T-cell (primary cell): ENCODE data around the gene DCLK2. TPM values are rescaled to one million over a fixed set of nuclear protein-coding genes. Genes with fewer than 3 reads are reported as not detected.

Source experiments
- ATAC-seq, 4 experiments: fragments of 200-7000 bp in 3 of 4; fragments of 150-1000 bp in 1 of 4; cut with Tn5 transposase; replicated peaks in 1 of 4; 1 replicate in 3 of 4; 2 replicates in 1 of 4; pipeline ENCODE4 v1.10.0; 2021; ENCODE audit warnings: moderate library complexity in 3 of 4, mild to moderate bottlenecking in 2 of 4, moderate number of reproducible peaks in 1 of 4
- CTCF ChIA-PET, 2 donors: fragments of 300-600 bp; sonication (Branson Sonifier 250); formaldehyde crosslinking; loops; one replicate each; lab custom pipeline; 2022; ENCODE audit warnings: antibody characterized with exemption in 2 of 2; lab: Charles Lee
- POLR2A ChIA-PET, 2 donors: fragments of 300-600 bp; sonication (Branson Sonifier 250); formaldehyde crosslinking; loops; one replicate each; lab custom pipeline; 2022; ENCODE audit warnings: antibody characterized with exemption in 2 of 2; lab: Charles Lee
- DNase-seq, 35 experiments: peaks; one replicate each; pipeline versions ENCODE4 v3.0.0 to v3.0.0-alpha.2; 2013 to 2023
- H3K27ac ChIP-seq: one replicate; pipeline ENCODE4 v1.5.1; 2013; ENCODE audit warnings: low read length
- H3K27me3 ChIP-seq, 2 experiments: replicated peaks in 1 of 2; 1 replicate in 1 of 2; 2 replicates in 1 of 2; pipeline versions ENCODE4 v1.6.1 to v1.7.0; 2013; ENCODE audit warnings: low read length in 1 of 2, mixed read lengths in 1 of 2; ENCODE audit not compliant: control insufficient read depth in 2 of 2, insufficient read depth in 2 of 2; ENCODE audit errors: extremely low read depth in 1 of 2
- H3K36me3 ChIP-seq, 2 donors: 1 replicate in 1 of 2; 2 replicates in 1 of 2; pipeline versions ENCODE4 v1.6.1 to v1.7.0; 2013; ENCODE audit warnings: low read length in 1 of 2; ENCODE audit not compliant: control insufficient read depth in 2 of 2, insufficient read depth in 1 of 2; ENCODE audit errors: extremely low read depth in 1 of 2
- H3K4me1 ChIP-seq, 2 experiments: 1 replicate in 1 of 2; 2 replicates in 1 of 2; pipeline versions ENCODE4 v1.6.1 to v1.7.0; 2013; ENCODE audit warnings: low read length in 2 of 2, mixed read lengths in 1 of 2; ENCODE audit not compliant: insufficient read depth in 2 of 2, control insufficient read depth in 1 of 2; ENCODE audit errors: extremely low read depth in 1 of 2
- H3K4me3 ChIP-seq, 2 donors: 1 replicate in 1 of 2; 2 replicates in 1 of 2; pipeline versions ENCODE4 v1.5.1 to v1.7.0; 2013; ENCODE audit warnings: mild to moderate bottlenecking in 2 of 2, low read length in 1 of 2, moderate library complexity in 1 of 2; ENCODE audit not compliant: control insufficient read depth in 1 of 2; ENCODE audit errors: extremely low read depth in 1 of 2
- H3K9me3 ChIP-seq: 2 replicates; pipeline ENCODE4 v1.7.0; 2013
- H3K27ac Mint-ChIP-seq, 2 donors: one replicate each; pipeline ENCODE4 v1.8.0; 2020 to 2021; ENCODE audit warnings: mild to moderate bottlenecking in 2 of 2, mixed read lengths in 2 of 2
- H3K27me3 Mint-ChIP-seq, 2 donors: one replicate each; pipeline ENCODE4 v1.8.0; 2021 to 2022; ENCODE audit warnings: mixed read lengths in 2 of 2
- H3K36me3 Mint-ChIP-seq: one replicate; pipeline ENCODE4 v1.8.0; 2021; ENCODE audit warnings: mixed read lengths
- H3K4me1 Mint-ChIP-seq, 3 donors: one replicate each; pipeline ENCODE4 v1.8.0; 2020 to 2022; ENCODE audit warnings: mixed read lengths in 3 of 3, mild to moderate bottlenecking in 1 of 3
- H3K4me3 Mint-ChIP-seq, 3 donors: one replicate each; pipeline ENCODE4 v1.8.0; 2020 to 2022; ENCODE audit warnings: mild to moderate bottlenecking in 3 of 3, mixed read lengths in 3 of 3, moderate library complexity in 3 of 3
- H3K9me3 Mint-ChIP-seq, 3 donors: one replicate each; pipeline ENCODE4 v1.8.0; 2020 to 2022; ENCODE audit warnings: mixed read lengths in 3 of 3
- WGBS: methylation state at CpG from one replicate; pipeline ENCODE4 v1.1.5; 2013; ENCODE audit warnings: missing lambda C conversion rate; ENCODE audit not compliant: insufficient coverage; 5-methylcytosine and 5-hydroxymethylcytosine counted together
- total RNA-seq, 35 experiments: library from RNA in 6 of 35; stranded (reverse) in 6 of 35; fragments of 120-200 nt in 1 of 35; gene quantifications; one replicate each; pipeline versions ENCODE4 v1.2.1 to v1.2.4 and lab custom pipeline; 2013 to 2026

The DCLK2 gene
- total RNA-seq, 5 donors from 2014 or later (not counting 1 experiment from before 2014, with no cell fraction given), result 0.10 to 0.35 (median 0.15) TPM; not detected in 2

DNA sequence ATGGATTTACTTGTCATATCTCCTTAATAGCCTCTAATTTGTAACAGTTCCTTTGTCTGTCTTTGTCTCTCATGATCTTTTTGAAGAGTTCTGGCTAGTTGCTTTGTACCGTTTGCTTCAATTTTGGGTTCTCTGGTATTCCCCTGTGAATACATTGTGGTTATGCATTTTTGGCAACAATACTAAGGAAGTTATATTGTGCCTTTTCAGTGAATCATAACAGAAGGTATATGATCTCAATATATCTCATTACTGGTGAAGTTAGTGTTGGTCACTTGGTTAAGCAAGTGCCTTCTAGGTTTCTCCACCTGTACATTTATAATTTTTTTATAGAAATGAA is 48.6 kb downstream of the DCLK2 start:
- H3K27me3 Mint-ChIP-seq, result peaks cover 4 to 13% of the 10 kb centered on the region in 2 donors
- Histone ChIP-seq H3K9me3 (no peaks in the 10 kb centered on the region), H3K27ac (no peak overlapping the region), H3K4me3 (no peak overlapping the region), H3K36me3 (no peaks in the 10 kb centered on the region), H3K27me3 (no peaks in the 10 kb centered on the region), H3K4me1 (no peaks in the 10 kb centered on the region)
- H3K4me3 Mint-ChIP-seq, result no peak overlapping the region
- no peak overlapping the region for H3K27ac Mint-ChIP-seq
- POLR2A ChIA-PET, result no interaction called here
- no peaks in the 10 kb centered on the region for H3K36me3 Mint-ChIP-seq
- peaks cover 0 to 7% (median 0%) of the 10 kb centered on the region in 3 donors for H3K9me3 Mint-ChIP-seq
- DNase-seq (no peak), ATAC-seq (no peak)
- 0% methylated on average over 1 of the region's 1 CpG for WGBS
- H3K4me1 Mint-ChIP-seq, result no peaks in the 10 kb centered on the region
- CTCF ChIA-PET, result no interaction called here

GRCh38 chr4:150127757-150128156 is 49.5 kb downstream of the DCLK2 start:
- H3K27me3 ChIP-seq, result peaks cover 0 to 3% of the 10 kb centered on the region in 2 experiments
- ChIA-PET POLR2A (no interaction called here), CTCF (no interaction called here)
- no peak overlapping the region for H3K27ac Mint-ChIP-seq
- no peak overlapping the region for H3K4me3 Mint-ChIP-seq
- no peak overlapping the region for H3K4me3 ChIP-seq
- H3K36me3 ChIP-seq, result no peaks in the 10 kb centered on the region
- DNase-seq (no peak), ATAC-seq (no peak)
- H3K36me3 Mint-ChIP-seq, result no peaks in the 10 kb centered on the region
- peaks cover 0 to 3% (median 0%) of the 10 kb centered on the region in 3 donors for H3K9me3 Mint-ChIP-seq
- no peaks in the 10 kb centered on the region for H3K4me1 Mint-ChIP-seq
- peaks cover 7 to 13% of the 10 kb centered on the region in 2 donors for H3K27me3 Mint-ChIP-seq
- no peaks in the 10 kb centered on the region for H3K4me1 ChIP-seq
- 76% methylated on average over 3 of the region's 4 CpGs for WGBS
- no peak overlapping the region for H3K27ac ChIP-seq
- H3K9me3 ChIP-seq, result no peaks in the 10 kb centered on the region

GRCh38 chr4:150130933-150131332 is 52.7 kb downstream of the DCLK2 start:
- 80% methylated on average over 1 of the region's 2 CpGs for WGBS
- no peak overlapping the region for H3K4me3 Mint-ChIP-seq
- POLR2A ChIA-PET, result no interaction called here
- no peak for ATAC-seq
- H3K27me3 ChIP-seq, result peaks cover 0 to 3% of the 10 kb centered on the region in 2 experiments
- H3K27ac Mint-ChIP-seq, result no peak overlapping the region
- DNase-seq, result no peak
- H3K27ac ChIP-seq, result no peak overlapping the region
- CTCF ChIA-PET, result no interaction called here
- H3K36me3 ChIP-seq, result no peaks in the 10 kb centered on the region
- H3K9me3 ChIP-seq, result no peaks in the 10 kb centered on the region
- H3K36me3 Mint-ChIP-seq, result no peaks in the 10 kb centered on the region
- no peaks in the 10 kb centered on the region for H3K9me3 Mint-ChIP-seq
- peaks cover 0 to 8% (median 3%) of the 10 kb centered on the region in 3 donors for H3K4me1 Mint-ChIP-seq
- H3K27me3 Mint-ChIP-seq, result peaks cover 7 to 25% of the 10 kb centered on the region in 2 donors
- H3K4me3 ChIP-seq, result no peak overlapping the region
- no peaks in the 10 kb centered on the region for H3K4me1 ChIP-seq

GRCh38 chr4:150131581-150132228 is 53.5 kb downstream of the DCLK2 start:
- ATAC-seq (no peak), DNase-seq (no peak)
- H3K9me3 Mint-ChIP-seq, result no peaks in the 10 kb centered on the region
- no peak overlapping the region for H3K4me3 Mint-ChIP-seq
- ChIA-PET POLR2A (no interaction called here), CTCF (no interaction called here)
- H3K4me1 ChIP-seq, result no peaks in the 10 kb centered on the region
- peaks cover 7 to 25% of the 10 kb centered on the region in 2 donors for H3K27me3 Mint-ChIP-seq
- H3K4me1 Mint-ChIP-seq, result peaks cover 0 to 10% (median 3%) of the 10 kb centered on the region in 3 donors
- no peaks in the 10 kb centered on the region for H3K36me3 Mint-ChIP-seq
- H3K27ac Mint-ChIP-seq, result no peak overlapping the region
- peaks cover 0 to 3% of the 10 kb centered on the region in 2 experiments for H3K27me3 ChIP-seq
- no peak overlapping the region for H3K4me3 ChIP-seq
- no CpG with 5 or more reads among the region's 1 CpG for WGBS
- no peaks in the 10 kb centered on the region for H3K9me3 ChIP-seq
- no peak overlapping the region for H3K27ac ChIP-seq
- H3K36me3 ChIP-seq, result no peaks in the 10 kb centered on the region

DNA sequence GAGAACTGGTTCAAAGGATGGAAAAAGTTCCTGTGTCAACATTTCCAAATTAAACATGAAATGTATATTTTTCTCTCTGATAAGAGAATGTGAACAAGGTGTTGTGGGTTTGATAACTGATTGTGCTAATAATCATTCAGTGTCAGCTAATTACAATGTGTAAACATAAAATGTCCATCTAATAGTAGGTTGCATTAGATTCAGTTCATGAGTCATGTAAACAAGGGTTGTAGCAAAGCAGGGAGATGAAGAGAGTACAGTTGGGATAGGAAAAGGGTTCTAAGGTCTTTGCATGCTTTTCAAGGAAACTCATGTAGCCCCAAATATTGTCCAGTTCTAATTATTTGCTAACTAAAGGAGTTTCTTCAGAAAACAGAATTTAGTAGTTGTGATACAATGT is 55.4 kb downstream of the DCLK2 start:
- Histone ChIP-seq H3K36me3 (no peaks in the 10 kb centered on the region), H3K27ac (no peak overlapping the region), H3K4me1 (no peaks in the 10 kb centered on the region), H3K9me3 (no peaks in the 10 kb centered on the region), H3K4me3 (no peak overlapping the region), H3K27me3 (peaks cover 0 to 3% of the 10 kb centered on the region in 2 experiments)
- no peak overlapping the region for H3K27ac Mint-ChIP-seq
- H3K27me3 Mint-ChIP-seq, result peaks cover 7 to 18% of the 10 kb centered on the region in 2 donors
- CTCF ChIA-PET, result no interaction called here
- ATAC-seq (no peak), DNase-seq (no peak)
- H3K4me3 Mint-ChIP-seq, result no peak overlapping the region
- no peaks in the 10 kb centered on the region for H3K36me3 Mint-ChIP-seq
- no peaks in the 10 kb centered on the region for H3K9me3 Mint-ChIP-seq
- POLR2A ChIA-PET, result no interaction called here
- H3K4me1 Mint-ChIP-seq, result peaks cover 0 to 10% (median 3%) of the 10 kb centered on the region in 3 donors

DNA sequence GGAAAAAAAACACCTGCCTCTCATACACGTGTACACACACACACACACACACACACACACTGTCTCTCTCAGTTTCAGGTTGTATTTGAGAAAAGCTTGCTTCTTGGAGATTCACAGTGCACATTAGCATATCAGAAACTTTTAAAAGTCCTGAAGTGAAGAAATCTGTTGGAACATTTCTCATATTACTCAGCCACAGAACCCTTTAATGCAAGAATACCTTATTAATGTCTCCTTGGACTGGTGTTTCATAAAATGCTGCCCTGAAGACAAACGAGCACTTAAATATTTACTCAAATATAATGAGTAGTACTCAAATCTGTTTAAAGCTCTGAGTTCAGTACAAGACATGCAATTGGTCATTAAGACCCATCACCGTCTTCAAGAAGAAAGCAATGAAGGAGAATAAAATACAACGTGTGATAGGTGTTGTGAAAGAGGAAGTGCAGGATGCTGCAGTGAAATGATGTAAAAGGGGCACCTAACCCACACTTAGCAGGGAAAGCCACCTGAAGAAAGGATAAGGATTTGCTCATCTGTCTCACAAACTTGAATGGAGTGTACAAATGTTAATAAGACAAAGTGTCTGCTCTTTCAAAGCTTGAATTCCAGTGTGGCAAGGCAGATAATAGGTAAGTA is 57.0 kb downstream of the DCLK2 start:
- Mint-ChIP-seq H3K4me3 (no peak overlapping the region), H3K9me3 (no peaks in the 10 kb centered on the region), H3K27ac (no peak overlapping the region), H3K4me1 (peaks cover 0 to 10% (median 3%) of the 10 kb centered on the region in 3 donors), H3K36me3 (no peaks in the 10 kb centered on the region), H3K27me3 (peaks cover 7 to 13% of the 10 kb centered on the region in 2 donors)
- WGBS, result no CpG with 5 or more reads among the region's 4 CpGs
- ATAC-seq (no peak), DNase-seq (no peak)
- no peaks in the 10 kb centered on the region for H3K4me1 ChIP-seq
- POLR2A ChIA-PET, result no interaction called here
- peaks cover 0 to 3% of the 10 kb centered on the region in 2 experiments for H3K27me3 ChIP-seq
- no peak overlapping the region for H3K4me3 ChIP-seq
- no peaks in the 10 kb centered on the region for H3K9me3 ChIP-seq
- no peaks in the 10 kb centered on the region for H3K36me3 ChIP-seq
- CTCF ChIA-PET, result no interaction called here
- H3K27ac ChIP-seq, result no peak overlapping the region
